ENCODE results near the gene NDST1.
A peak's percentile ranks its signal among the peaks of the same experiment; 100 is the strongest.

NDST1 gene

GRCh38 chr5:150556106-150556505, 48.2 kb downstream of the NDST1 start:
- Histone ChIP-seq H3K27me3 (ENCODE audit: control insufficient read depth, insufficient read depth, low read length) (no peaks in the 10 kb centered on the region), H3K4me3 (ENCODE audit: low read length) (no peak overlapping the region), H3K9me3 (ENCODE audit: control insufficient read depth, insufficient read depth, low read length) (no peaks in the 10 kb centered on the region), H3K36me3 (ENCODE audit: control insufficient read depth, insufficient read depth, low read length) (peaks cover 19% of the 10 kb centered on the region), H3K4me1 (ENCODE audit: control insufficient read depth, insufficient read depth, low read length) (peaks cover 3% of the 10 kb centered on the region; the same call in 1 of the 2 replicates), H3K27ac (ENCODE audit: low read length) (no peak overlapping the region)
- no peak for DNase-seq (ENCODE audit: low read depth, low spot score)
- WGBS (ENCODE audit: insufficient coverage, insufficient read length), result no CpG with 5 or more reads among the region's 3 CpGs

GRCh38 chr5:150556859-150557508, 49.1 kb downstream of the NDST1 start:
- Histone ChIP-seq H3K4me3 (ENCODE audit: low read length) (no peak overlapping the region), H3K27ac (ENCODE audit: low read length) (no peak overlapping the region), H3K27me3 (ENCODE audit: control insufficient read depth, insufficient read depth, low read length) (no peaks in the 10 kb centered on the region), H3K36me3 (ENCODE audit: control insufficient read depth, insufficient read depth, low read length) (peaks cover 13% of the 10 kb centered on the region), H3K4me1 (ENCODE audit: control insufficient read depth, insufficient read depth, low read length) (peaks cover 3% of the 10 kb centered on the region; the same call in 1 of the 2 replicates), H3K9me3 (ENCODE audit: control insufficient read depth, insufficient read depth, low read length) (no peaks in the 10 kb centered on the region)
- no peak for DNase-seq (ENCODE audit: low read depth, low spot score)
- no CpG with 5 or more reads among the region's 7 CpGs for WGBS (ENCODE audit: insufficient coverage, insufficient read length)

- H3K27ac ChIP-seq (ENCODE audit: low read length), result no peak overlapping the region
- H3K4me3 ChIP-seq (ENCODE audit: low read length), result no peak overlapping the region
- H3K27me3 ChIP-seq (ENCODE audit: control insufficient read depth, insufficient read depth, low read length), result no peaks in the 10 kb centered on the region
- WGBS (ENCODE audit: insufficient coverage, insufficient read length), result no CpG with 5 or more reads among the region's 6 CpGs
- no peaks in the 10 kb centered on the region for H3K9me3 ChIP-seq (ENCODE audit: control insufficient read depth, insufficient read depth, low read length)
- peaks cover 3% of the 10 kb centered on the region; the same call in 1 of the 2 replicates for H3K4me1 ChIP-seq (ENCODE audit: control insufficient read depth, insufficient read depth, low read length)
- no peak for DNase-seq (ENCODE audit: low read depth, low spot score)
- peaks cover 13% of the 10 kb centered on the region for H3K36me3 ChIP-seq (ENCODE audit: control insufficient read depth, insufficient read depth, low read length)
These were observed 49.6 kb downstream of the NDST1 start for GRCh38 chr5:150557509-150557872.

- H3K4me1 ChIP-seq (ENCODE audit: control insufficient read depth, insufficient read depth, low read length), result peaks cover 3% of the 10 kb centered on the region; the same call in 1 of the 2 replicates
- no peaks in the 10 kb centered on the region for H3K9me3 ChIP-seq (ENCODE audit: control insufficient read depth, insufficient read depth, low read length)
- DNase-seq (ENCODE audit: low read depth, low spot score), result no peak
- no peaks in the 10 kb centered on the region for H3K27me3 ChIP-seq (ENCODE audit: control insufficient read depth, insufficient read depth, low read length)
- no peak overlapping the region for H3K27ac ChIP-seq (ENCODE audit: low read length)
- no peak overlapping the region for H3K4me3 ChIP-seq (ENCODE audit: low read length)
- H3K36me3 ChIP-seq (ENCODE audit: control insufficient read depth, insufficient read depth, low read length), result peaks cover 11% of the 10 kb centered on the region
- no CpG with 5 or more reads among the region's 12 CpGs for WGBS (ENCODE audit: insufficient coverage, insufficient read length)
These were observed 50.2 kb downstream of the NDST1 start for GRCh38 chr5:150558088-150558621.

GRCh38 chr5:150559088-150559487, 51.2 kb downstream of the NDST1 start:
- H3K27ac ChIP-seq (ENCODE audit: low read length), result no peak overlapping the region
- no CpG with 5 or more reads among the region's 2 CpGs for WGBS (ENCODE audit: insufficient coverage, insufficient read length)
- no peak for DNase-seq (ENCODE audit: low read depth, low spot score)

GRCh38 chr5:150559701-150560100, 51.8 kb downstream of the NDST1 start:
- no peaks in the 10 kb centered on the region for H3K9me3 ChIP-seq (ENCODE audit: control insufficient read depth, insufficient read depth, low read length)
- H3K27ac ChIP-seq (ENCODE audit: low read length), result no peak overlapping the region
- H3K36me3 ChIP-seq (ENCODE audit: control insufficient read depth, insufficient read depth, low read length), result peaks cover under 1% of the 10 kb centered on the region; the same call in 1 of the 2 replicates
- no peaks in the 10 kb centered on the region for H3K27me3 ChIP-seq (ENCODE audit: control insufficient read depth, insufficient read depth, low read length)
- DNase-seq (ENCODE audit: low read depth, low spot score), result no peak
- no peak overlapping the region for H3K4me3 ChIP-seq (ENCODE audit: low read length)
- H3K4me1 ChIP-seq (ENCODE audit: control insufficient read depth, insufficient read depth, low read length), result peaks cover 3% of the 10 kb centered on the region; the same call in 1 of the 2 replicates
- no CpG with 5 or more reads among the region's 4 CpGs for WGBS (ENCODE audit: insufficient coverage, insufficient read length)

More at GRCh38 chr5:150559088-150559487, 51.2 kb downstream of the NDST1 start:
- Histone ChIP-seq H3K36me3 (ENCODE audit: control insufficient read depth, insufficient read depth, low read length) (peaks cover 3% of the 10 kb centered on the region; the same call in 1 of the 2 replicates), H3K27me3 (ENCODE audit: control insufficient read depth, insufficient read depth, low read length) (no peaks in the 10 kb centered on the region), H3K4me3 (ENCODE audit: low read length) (no peak overlapping the region), H3K4me1 (ENCODE audit: control insufficient read depth, insufficient read depth, low read length) (peaks cover 3% of the 10 kb centered on the region; the same call in 1 of the 2 replicates), H3K9me3 (ENCODE audit: control insufficient read depth, insufficient read depth, low read length) (no peaks in the 10 kb centered on the region)

GRCh38 chr5:150560401-150561191, 52.7 kb downstream of the NDST1 start:
- no peaks in the 10 kb centered on the region for H3K9me3 ChIP-seq (ENCODE audit: control insufficient read depth, insufficient read depth, low read length)
- no peak overlapping the region for H3K4me3 ChIP-seq (ENCODE audit: low read length)
- no peaks in the 10 kb centered on the region for H3K36me3 ChIP-seq (ENCODE audit: control insufficient read depth, insufficient read depth, low read length)
- H3K27me3 ChIP-seq (ENCODE audit: control insufficient read depth, insufficient read depth, low read length), result no peaks in the 10 kb centered on the region
- peaks cover 3% of the 10 kb centered on the region; the same call in 1 of the 2 replicates for H3K4me1 ChIP-seq (ENCODE audit: control insufficient read depth, insufficient read depth, low read length)
- WGBS (ENCODE audit: insufficient coverage, insufficient read length), result no CpG with 5 or more reads among the region's 11 CpGs
- peak; percentile 91 for DNase-seq (ENCODE audit: low read depth, low spot score)
- H3K27ac ChIP-seq (ENCODE audit: low read length), result no peak overlapping the region

GRCh38 chr5:150561192-150561512, 53.2 kb downstream of the NDST1 start:
- WGBS (ENCODE audit: insufficient coverage, insufficient read length), result no CpG with 5 or more reads among the region's 2 CpGs
- no peak for DNase-seq (ENCODE audit: low read depth, low spot score)
- no peaks in the 10 kb centered on the region for H3K27me3 ChIP-seq (ENCODE audit: control insufficient read depth, insufficient read depth, low read length)
- no peaks in the 10 kb centered on the region for H3K36me3 ChIP-seq (ENCODE audit: control insufficient read depth, insufficient read depth, low read length)
- H3K4me1 ChIP-seq (ENCODE audit: control insufficient read depth, insufficient read depth, low read length), result peaks cover 3% of the 10 kb centered on the region; the same call in 1 of the 2 replicates
- no peaks in the 10 kb centered on the region for H3K9me3 ChIP-seq (ENCODE audit: control insufficient read depth, insufficient read depth, low read length)
- H3K27ac ChIP-seq (ENCODE audit: low read length), result no peak overlapping the region
- no peak overlapping the region for H3K4me3 ChIP-seq (ENCODE audit: low read length)

GRCh38 chr5:150561571-150562275, 53.8 kb downstream of the NDST1 start:
- Histone ChIP-seq H3K36me3 (ENCODE audit: control insufficient read depth, insufficient read depth, low read length) (no peaks in the 10 kb centered on the region), H3K4me3 (ENCODE audit: low read length) (no peak overlapping the region), H3K27ac (ENCODE audit: low read length) (no peak overlapping the region), H3K9me3 (ENCODE audit: control insufficient read depth, insufficient read depth, low read length) (no peaks in the 10 kb centered on the region), H3K4me1 (ENCODE audit: control insufficient read depth, insufficient read depth, low read length) (peaks cover 3% of the 10 kb centered on the region; the same call in 1 of the 2 replicates), H3K27me3 (ENCODE audit: control insufficient read depth, insufficient read depth, low read length) (no peaks in the 10 kb centered on the region)
- WGBS (ENCODE audit: insufficient coverage, insufficient read length), result no CpG with 5 or more reads among the region's 4 CpGs
- DNase-seq (ENCODE audit: low read depth, low spot score), result no peak

GRCh38 chr5:150562832-150563231, 54.9 kb downstream of the NDST1 start:
- Histone ChIP-seq H3K4me1 (ENCODE audit: control insufficient read depth, insufficient read depth, low read length) (peaks cover 3% of the 10 kb centered on the region; the same call in 1 of the 2 replicates), H3K36me3 (ENCODE audit: control insufficient read depth, insufficient read depth, low read length) (no peaks in the 10 kb centered on the region), H3K4me3 (ENCODE audit: low read length) (no peak overlapping the region), H3K9me3 (ENCODE audit: control insufficient read depth, insufficient read depth, low read length) (no peaks in the 10 kb centered on the region), H3K27me3 (ENCODE audit: control insufficient read depth, insufficient read depth, low read length) (no peaks in the 10 kb centered on the region), H3K27ac (ENCODE audit: low read length) (no peak overlapping the region)
- no peak for DNase-seq (ENCODE audit: low read depth, low spot score)
- no CpG with 5 or more reads among the region's 2 CpGs for WGBS (ENCODE audit: insufficient coverage, insufficient read length)

Measured in iPS DF 6.9 (cell line).